ENCODE results near the gene FOXA1.

Gene FOXA1

GRCh38 chr14:37594238-37594970 is 645 bp downstream of the FOXA1 start:
- Histone ChIP-seq H3K27ac (ENCODE audit: low read length) (peak overlapping the region; percentile 75), H3K9ac (ENCODE audit: low read length) (peak overlapping the region; percentile 71), H3K27me3 (replicated peaks; ENCODE audit: insufficient read depth, low read length) (no peaks in the 10 kb centered on the region), H3K4me2 (ENCODE audit: low read depth, low read length) (peak overlapping the region; percentile 43; the same call in 1 of the 2 replicates), H3K9me3 (replicated peaks; ENCODE audit: insufficient read depth, low read length) (no peaks in the 10 kb centered on the region), H4K20me1 (ENCODE audit: insufficient read depth, low read length) (no peaks in the 10 kb centered on the region), H3K4me3 (ENCODE audit: low read length) (peak overlapping the region; percentile 63), H2AFZ (ENCODE audit: low read length) (no peak overlapping the region), H3K79me2 (ENCODE audit: low read length) (peaks cover 13% of the 10 kb centered on the region), H3K4me1 (ENCODE audit: low read length) (no peaks in the 10 kb centered on the region), H3K9me2 (replicated peaks; ENCODE audit: insufficient read depth, low read length) (no peaks in the 10 kb centered on the region), H3K36me3 (replicated peaks; ENCODE audit: insufficient read depth, low read length) (no peaks in the 10 kb centered on the region), H3F3A (ENCODE audit: insufficient read depth, low read length) (peaks cover 7% of the 10 kb centered on the region)
- TF ChIP-seq CTCF (IDR thresholded peaks at IDR 0.05; ENCODE audit: low read length) = peak; percentile 58
- TF ChIP-seq EZH2phosphoT487 (IDR thresholded peaks at IDR 0.05; ENCODE audit: low read length) = no peak
- DNase-seq = peak; percentile 74

GRCh38 chr14:37593511-37594237 is 1.4 kb downstream of the FOXA1 start:
- Histone ChIP-seq H3K9me2 (replicated peaks; ENCODE audit: insufficient read depth, low read length) (no peaks in the 10 kb centered on the region), H2AFZ (ENCODE audit: low read length) (no peak overlapping the region), H3K36me3 (replicated peaks; ENCODE audit: insufficient read depth, low read length) (no peaks in the 10 kb centered on the region), H3K9ac (ENCODE audit: low read length) (peak overlapping the region; percentile 35; the same call in 1 of the 2 replicates), H3K27ac (ENCODE audit: low read length) (no peak overlapping the region), H3K79me2 (ENCODE audit: low read length) (peaks cover 13% of the 10 kb centered on the region), H3K4me2 (ENCODE audit: low read depth, low read length) (peak overlapping the region; percentile 43; the same call in 1 of the 2 replicates), H3K27me3 (replicated peaks; ENCODE audit: insufficient read depth, low read length) (no peaks in the 10 kb centered on the region), H3K4me1 (ENCODE audit: low read length) (no peaks in the 10 kb centered on the region), H4K20me1 (ENCODE audit: insufficient read depth, low read length) (no peaks in the 10 kb centered on the region), H3K4me3 (ENCODE audit: low read length) (peak overlapping the region; percentile 63), H3F3A (ENCODE audit: insufficient read depth, low read length) (peaks cover 7% of the 10 kb centered on the region), H3K9me3 (replicated peaks; ENCODE audit: insufficient read depth, low read length) (no peaks in the 10 kb centered on the region)
- TF ChIP-seq EZH2 (optimal IDR thresholded peaks at IDR 0.05; ENCODE audit: low read depth, low read length) (no peak), CTCF (IDR thresholded peaks at IDR 0.05; ENCODE audit: low read length) (no peak), EZH2phosphoT487 (IDR thresholded peaks at IDR 0.05; ENCODE audit: low read length) (no peak)
- DNase-seq = no peak

GRCh38 chr14:37592482-37593408 is 2.3 kb downstream of the FOXA1 start:
- no peaks in the 10 kb centered on the region for H3K9me2 ChIP-seq (replicated peaks; ENCODE audit: insufficient read depth, low read length)
- H3K27me3 ChIP-seq (replicated peaks; ENCODE audit: insufficient read depth, low read length) = no peaks in the 10 kb centered on the region
- no peaks in the 10 kb centered on the region for H3K4me1 ChIP-seq (ENCODE audit: low read length)
- no peak overlapping the region for H2AFZ ChIP-seq (ENCODE audit: low read length)
- no peak overlapping the region for H3K27ac ChIP-seq (ENCODE audit: low read length)
- H3K79me2 ChIP-seq (ENCODE audit: low read length) = peaks cover 13% of the 10 kb centered on the region
- no peaks in the 10 kb centered on the region for H4K20me1 ChIP-seq (ENCODE audit: insufficient read depth, low read length)
- no peak overlapping the region for H3K4me3 ChIP-seq (ENCODE audit: low read length)
- DNase-seq = no peak
- H3F3A ChIP-seq (ENCODE audit: insufficient read depth, low read length) = peaks cover 7% of the 10 kb centered on the region
- no peak overlapping the region for H3K4me2 ChIP-seq (ENCODE audit: low read depth, low read length)
- H3K9me3 ChIP-seq (replicated peaks; ENCODE audit: insufficient read depth, low read length) = no peaks in the 10 kb centered on the region
- no peaks in the 10 kb centered on the region for H3K36me3 ChIP-seq (replicated peaks; ENCODE audit: insufficient read depth, low read length)
- TF ChIP-seq CTCF (IDR thresholded peaks at IDR 0.05; ENCODE audit: low read length) (no peak), EZH2phosphoT487 (IDR thresholded peaks at IDR 0.05; ENCODE audit: low read length) (no peak), EZH2 (optimal IDR thresholded peaks at IDR 0.05; ENCODE audit: low read depth, low read length) (no peak)
- H3K9ac ChIP-seq (ENCODE audit: low read length) = no peak overlapping the region

All from MM.1S (cell line).